KOPT-K1 (cell line): Measurements from ENCODE around the gene PRKN.

Experiments
- H3K27ac ChIP-seq: fragments of 200-600 bp; sonication (generic); 2 replicates; pipeline ENCODE4 v1.5.1; 2016; ENCODE audit warnings: antibody characterized with exemption, mild to moderate bottlenecking, low read depth, low read length; ENCODE audit not compliant: poor library complexity, severe bottlenecking
- H3K36me3 ChIP-seq: fragments of 200-600 bp; sonication (generic); 2 replicates; pipeline ENCODE4 v1.5.1; 2017; ENCODE audit warnings: antibody characterized with exemption, mild to moderate bottlenecking, low read length, moderate library complexity; ENCODE audit not compliant: insufficient read depth
- H3K9me3 ChIP-seq: fragments of 200-600 bp; sonication (generic); 2 replicates; pipeline ENCODE4 v1.5.1; 2017; ENCODE audit warnings: antibody characterized with exemption, low read length, mild to moderate bottlenecking; ENCODE audit not compliant: insufficient read depth, poor library complexity, severe bottlenecking

The PRKN gene

GRCh38 chr6:161463071-161463470 lies 1264.5 kb downstream of the PRKN start:
- H3K27ac ChIP-seq: no peak overlapping the region
- no peaks in the 10 kb centered on the region for H3K36me3 ChIP-seq
- no peaks in the 10 kb centered on the region for H3K9me3 ChIP-seq

- Histone ChIP-seq H3K27ac (no peak overlapping the region), H3K36me3 (no peaks in the 10 kb centered on the region), H3K9me3 (no peaks in the 10 kb centered on the region)
Measured at GRCh38 chr6:161462148-161462547, 1265.4 kb downstream of the PRKN start.

GRCh38 chr6:161459008-161459615 lies 1268.5 kb downstream of the PRKN start:
- no peak overlapping the region for H3K27ac ChIP-seq
- no peaks in the 10 kb centered on the region for H3K36me3 ChIP-seq
- no peaks in the 10 kb centered on the region for H3K9me3 ChIP-seq

- no peak overlapping the region for H3K27ac ChIP-seq
- H3K9me3 ChIP-seq: no peaks in the 10 kb centered on the region
- no peaks in the 10 kb centered on the region for H3K36me3 ChIP-seq
Measured at GRCh38 chr6:161458201-161458951, 1269.2 kb downstream of the PRKN start.

- Histone ChIP-seq H3K9me3 (no peaks in the 10 kb centered on the region), H3K27ac (no peak overlapping the region), H3K36me3 (no peaks in the 10 kb centered on the region)
Measured at GRCh38 chr6:161455848-161456247, 1271.7 kb downstream of the PRKN start.

GRCh38 chr6:161453558-161453957 lies 1274.0 kb downstream of the PRKN start:
- no peak overlapping the region for H3K27ac ChIP-seq

GRCh38 chr6:161452241-161452640 lies 1275.3 kb downstream of the PRKN start:
- H3K36me3 ChIP-seq: no peaks in the 10 kb centered on the region
- H3K9me3 ChIP-seq: no peaks in the 10 kb centered on the region
- H3K27ac ChIP-seq: no peak overlapping the region

More at GRCh38 chr6:161453558-161453957, 1274.0 kb downstream of the PRKN start:
- Histone ChIP-seq H3K36me3 (no peaks in the 10 kb centered on the region), H3K9me3 (no peaks in the 10 kb centered on the region)

- H3K27ac ChIP-seq: no peak overlapping the region
- no peaks in the 10 kb centered on the region for H3K9me3 ChIP-seq
- H3K36me3 ChIP-seq: no peaks in the 10 kb centered on the region
Measured at GRCh38 chr6:161449521-161449920, 1278.0 kb downstream of the PRKN start.

GRCh38 chr6:161446949-161447348 lies 1280.6 kb downstream of the PRKN start:
- H3K36me3 ChIP-seq: no peaks in the 10 kb centered on the region
- no peak overlapping the region for H3K27ac ChIP-seq
- H3K9me3 ChIP-seq: no peaks in the 10 kb centered on the region

GRCh38 chr6:161446296-161446925 lies 1281.2 kb downstream of the PRKN start:
- Histone ChIP-seq H3K27ac (no peak overlapping the region), H3K36me3 (no peaks in the 10 kb centered on the region), H3K9me3 (no peaks in the 10 kb centered on the region)

- no peaks in the 10 kb centered on the region for H3K36me3 ChIP-seq
- H3K9me3 ChIP-seq: no peaks in the 10 kb centered on the region
- no peak overlapping the region for H3K27ac ChIP-seq
Measured at GRCh38 chr6:161445021-161445799, 1282.4 kb downstream of the PRKN start.

- Histone ChIP-seq H3K27ac (no peak overlapping the region), H3K36me3 (no peaks in the 10 kb centered on the region), H3K9me3 (no peaks in the 10 kb centered on the region)
Measured at GRCh38 chr6:161444464-161444863, 1283.1 kb downstream of the PRKN start.

GRCh38 chr6:161443848-161444247 lies 1283.7 kb downstream of the PRKN start:
- Histone ChIP-seq H3K27ac (no peak overlapping the region), H3K9me3 (no peaks in the 10 kb centered on the region), H3K36me3 (no peaks in the 10 kb centered on the region)

GRCh38 chr6:161442420-161442819 lies 1285.1 kb downstream of the PRKN start:
- H3K36me3 ChIP-seq: no peaks in the 10 kb centered on the region
- no peaks in the 10 kb centered on the region for H3K9me3 ChIP-seq

GRCh38 chr6:161440299-161440698 lies 1287.3 kb downstream of the PRKN start:
- no peak overlapping the region for H3K27ac ChIP-seq

More at GRCh38 chr6:161442420-161442819, 1285.1 kb downstream of the PRKN start:
- H3K27ac ChIP-seq: no peak overlapping the region

More at GRCh38 chr6:161440299-161440698, 1287.3 kb downstream of the PRKN start:
- Histone ChIP-seq H3K36me3 (no peaks in the 10 kb centered on the region), H3K9me3 (no peaks in the 10 kb centered on the region)
